PFSK-1 (cell line): Measurements from ENCODE around the gene ATP13A5.

ENCODE experiments used
- FOXP2 ChIP-seq: optimal IDR thresholded peaks from 2 replicates; pipeline ENCODE3; 2011; ENCODE audit warnings: borderline replicate concordance, control low read depth, inconsistent platforms; ENCODE audit not compliant: insufficient read depth; ENCODE audit errors: extremely low read length, extremely low read depth
- POLR2AphosphoS5 ChIP-seq: IDR thresholded peaks from 2 replicates; pipeline ENCODE4 v1.6.1; 2012; ENCODE audit warnings: low read depth, mild to moderate bottlenecking, control low read depth, low read length, moderate library complexity
- SIN3A ChIP-seq: IDR thresholded peaks from 2 replicates; pipeline ENCODE4 v1.6.1; 2012; ENCODE audit warnings: mild to moderate bottlenecking, low read length, moderate library complexity, borderline replicate concordance; ENCODE audit not compliant: insufficient read depth
- TAF1 ChIP-seq: IDR thresholded peaks from 2 replicates; pipeline ENCODE4 v1.6.1; 2012; ENCODE audit warnings: low read length, control low read depth, borderline replicate concordance; ENCODE audit not compliant: insufficient read depth
- TF ChIP-seq, protein P1 (sequence below), 2 experiments: IDR thresholded peaks; 2 replicates each; pipeline versions ENCODE4 v1.6.1 to v1.8.0; 2011 to 2012; ENCODE audit warnings: low read depth in 2 of 2, low read length in 2 of 2, control low read depth in 1 of 2, inconsistent platforms in 1 of 2, mild to moderate bottlenecking in 1 of 2, moderate library complexity in 1 of 2; ENCODE audit not compliant: insufficient read depth in 1 of 2

ATP13A5 gene

GRCh38 chr3:193317682-193318300 is 60.8 kb downstream of the ATP13A5 start:
- TF ChIP-seq FOXP2 (no peak), SIN3A (no peak), TAF1 (no peak)
- TF ChIP-seq, protein P1, sequence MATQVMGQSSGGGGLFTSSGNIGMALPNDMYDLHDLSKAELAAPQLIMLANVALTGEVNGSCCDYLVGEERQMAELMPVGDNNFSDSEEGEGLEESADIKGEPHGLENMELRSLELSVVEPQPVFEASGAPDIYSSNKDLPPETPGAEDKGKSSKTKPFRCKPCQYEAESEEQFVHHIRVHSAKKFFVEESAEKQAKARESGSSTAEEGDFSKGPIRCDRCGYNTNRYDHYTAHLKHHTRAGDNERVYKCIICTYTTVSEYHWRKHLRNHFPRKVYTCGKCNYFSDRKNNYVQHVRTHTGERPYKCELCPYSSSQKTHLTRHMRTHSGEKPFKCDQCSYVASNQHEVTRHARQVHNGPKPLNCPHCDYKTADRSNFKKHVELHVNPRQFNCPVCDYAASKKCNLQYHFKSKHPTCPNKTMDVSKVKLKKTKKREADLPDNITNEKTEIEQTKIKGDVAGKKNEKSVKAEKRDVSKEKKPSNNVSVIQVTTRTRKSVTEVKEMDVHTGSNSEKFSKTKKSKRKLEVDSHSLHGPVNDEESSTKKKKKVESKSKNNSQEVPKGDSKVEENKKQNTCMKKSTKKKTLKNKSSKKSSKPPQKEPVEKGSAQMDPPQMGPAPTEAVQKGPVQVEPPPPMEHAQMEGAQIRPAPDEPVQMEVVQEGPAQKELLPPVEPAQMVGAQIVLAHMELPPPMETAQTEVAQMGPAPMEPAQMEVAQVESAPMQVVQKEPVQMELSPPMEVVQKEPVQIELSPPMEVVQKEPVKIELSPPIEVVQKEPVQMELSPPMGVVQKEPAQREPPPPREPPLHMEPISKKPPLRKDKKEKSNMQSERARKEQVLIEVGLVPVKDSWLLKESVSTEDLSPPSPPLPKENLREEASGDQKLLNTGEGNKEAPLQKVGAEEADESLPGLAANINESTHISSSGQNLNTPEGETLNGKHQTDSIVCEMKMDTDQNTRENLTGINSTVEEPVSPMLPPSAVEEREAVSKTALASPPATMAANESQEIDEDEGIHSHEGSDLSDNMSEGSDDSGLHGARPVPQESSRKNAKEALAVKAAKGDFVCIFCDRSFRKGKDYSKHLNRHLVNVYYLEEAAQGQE (IDR thresholded peaks at IDR 0.05; ENCODE audit: insufficient read depth in 1 of 2, low read depth in 2 of 2, low read length in 2 of 2), result no peak

DNA sequence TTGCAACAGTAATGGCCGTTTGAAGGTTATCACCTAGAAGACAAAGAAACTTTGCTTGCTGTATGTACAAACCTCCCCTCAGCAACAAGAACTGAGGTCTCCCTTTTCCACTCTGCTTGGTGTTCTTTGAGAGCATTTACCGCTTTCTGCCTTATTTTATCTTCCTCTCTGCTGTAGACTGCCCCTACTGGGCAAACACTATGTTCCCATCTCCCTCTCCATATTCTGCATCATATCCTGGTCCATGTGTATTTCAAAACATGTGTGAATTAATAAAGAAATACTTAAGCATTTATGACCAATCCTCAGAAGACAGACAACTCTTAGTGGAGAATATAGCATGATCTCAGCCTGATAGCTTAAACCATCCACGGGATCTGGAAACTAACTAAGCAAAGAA is 64.4 kb downstream of the ATP13A5 start:
- TF ChIP-seq FOXP2 (no peak), SIN3A (no peak), TAF1 (no peak), POLR2AphosphoS5 (no peak)

GRCh38 chr3:193313061-193313958 is 65.2 kb downstream of the ATP13A5 start:
- TF ChIP-seq POLR2AphosphoS5 (no peak), SIN3A (no peak), TAF1 (no peak), FOXP2 (no peak)
- TF ChIP-seq, protein P1 (IDR thresholded peaks at IDR 0.05; ENCODE audit: insufficient read depth in 1 of 2, low read depth in 2 of 2, low read length in 2 of 2), result no peak

DNA sequence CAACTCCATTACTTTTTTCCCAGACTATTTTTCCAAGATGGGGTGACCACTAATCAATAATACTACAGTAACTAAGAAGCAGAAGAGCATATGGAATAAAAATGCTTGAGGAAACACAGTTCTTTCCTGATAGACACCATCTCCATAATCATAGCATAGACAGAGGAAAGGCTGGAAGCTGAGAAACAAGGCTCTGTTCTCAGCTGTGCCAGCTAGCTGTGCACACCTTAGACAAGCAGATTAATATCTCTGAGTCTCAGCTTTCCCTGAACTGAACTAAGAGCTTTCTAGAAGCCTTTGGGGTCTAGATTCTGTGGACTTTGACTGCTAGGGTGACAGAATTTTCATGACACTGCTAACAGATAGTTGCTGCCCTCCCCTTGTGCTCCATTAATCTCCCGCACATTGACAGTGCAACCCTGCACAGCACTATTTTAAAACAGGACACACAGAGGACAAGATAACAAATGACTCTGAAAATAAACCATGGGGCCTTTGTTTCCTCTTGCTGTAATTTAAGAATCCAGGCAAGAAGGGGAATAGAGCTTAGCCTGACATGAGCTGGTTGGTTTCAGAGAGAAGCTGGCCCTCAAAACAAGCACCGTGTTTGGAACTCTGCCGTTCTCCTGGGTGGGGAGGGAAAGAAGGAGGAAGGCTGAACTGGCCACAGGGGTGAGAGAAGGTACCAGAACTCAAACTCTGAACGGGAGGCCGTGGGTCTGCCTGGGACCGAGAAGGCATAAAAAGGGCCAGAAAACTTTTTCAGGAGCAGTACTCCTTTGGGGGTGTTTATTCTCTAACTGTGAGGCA is 67.4 kb downstream of the ATP13A5 start:
- TF ChIP-seq POLR2AphosphoS5 (no peak), SIN3A (no peak), FOXP2 (no peak), TAF1 (no peak)
- TF ChIP-seq, protein P1 (IDR thresholded peaks at IDR 0.05; ENCODE audit: insufficient read depth in 1 of 2, low read depth in 2 of 2, low read length in 2 of 2), result no peak

DNA sequence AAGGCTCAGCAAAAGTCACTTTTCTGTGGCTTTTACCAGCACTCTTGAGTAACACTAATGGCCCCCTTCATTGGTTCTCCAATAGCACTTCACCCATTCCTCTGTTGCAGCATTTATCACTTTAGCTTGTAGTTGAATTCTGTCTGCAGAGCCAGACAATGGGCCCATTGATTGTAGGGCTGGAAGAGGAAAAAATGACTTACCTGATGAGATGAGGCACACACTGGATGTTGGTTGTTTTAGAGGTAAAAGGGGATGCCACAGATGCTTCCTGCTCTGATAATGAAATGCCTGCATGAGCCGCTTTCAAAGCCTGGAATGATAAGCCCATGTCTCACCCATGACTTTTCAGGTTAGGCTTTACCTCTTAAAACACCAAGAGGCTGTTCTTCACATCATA is 73.2 kb downstream of the ATP13A5 start:
- TF ChIP-seq FOXP2, result no peak
- TF ChIP-seq SIN3A, result no peak
- TF ChIP-seq TAF1, result no peak
- TF ChIP-seq POLR2AphosphoS5, result no peak
- TF ChIP-seq, protein P1 (IDR thresholded peaks at IDR 0.05; ENCODE audit: insufficient read depth in 1 of 2, low read depth in 2 of 2, low read length in 2 of 2), result no peak
